CD1c-positive myeloid dendritic cell (primary cell): ENCODE data around the gene GID8.
"Not testable (repeated sequence)": the region's sequence is repeated elsewhere in the genome, so short reads cannot be mapped to it uniquely, and the experiment has no call there.

Source experiments
- DNase-seq: peaks from one replicate; pipeline ENCODE4 v3.0.0-alpha.2; 2016; ENCODE audit errors: extremely low spot score

The GID8 gene

GRCh38 chr20:62958388-62959100 lies 20.6 kb downstream of the GID8 start:
- no peak for DNase-seq

GRCh38 chr20:62959101-62959971 lies 21.4 kb downstream of the GID8 start:
- DNase-seq, result no peak

- DNase-seq, result no peak
Measured at GRCh38 chr20:62959998-62960436, 22.1 kb downstream of the GID8 start.

GRCh38 chr20:62960446-62961309 lies 22.7 kb downstream of the GID8 start:
- DNase-seq, result not testable (repeated sequence)

- no peak for DNase-seq
Measured at GRCh38 chr20:62961310-62961783, 23.4 kb downstream of the GID8 start.

- DNase-seq, result no peak
Measured at GRCh38 chr20:62961799-62962198, 23.9 kb downstream of the GID8 start.

GRCh38 chr20:62962221-62962879 lies 24.4 kb downstream of the GID8 start:
- no peak for DNase-seq

- DNase-seq, result no peak
Measured at GRCh38 chr20:62962891-62963613, 25.1 kb downstream of the GID8 start.

GRCh38 chr20:62963614-62964397 lies 25.9 kb downstream of the GID8 start:
- DNase-seq, result no peak

GRCh38 chr20:62964700-62965099 lies 26.8 kb downstream of the GID8 start:
- peak; percentile 49 for DNase-seq

- DNase-seq, result no peak
Measured at GRCh38 chr20:62965363-62965771, 27.4 kb downstream of the GID8 start.

GRCh38 chr20:62966212-62967148 lies 28.5 kb downstream of the GID8 start:
- DNase-seq, result no peak

GRCh38 chr20:62967149-62967501 lies 29.2 kb downstream of the GID8 start:
- no peak for DNase-seq

GRCh38 chr20:62967628-62968351 lies 29.8 kb downstream of the GID8 start:
- no peak for DNase-seq

- DNase-seq, result no peak
Measured at GRCh38 chr20:62968378-62969178, 30.6 kb downstream of the GID8 start.

- no peak for DNase-seq
Measured at GRCh38 chr20:62969179-62969760, 31.3 kb downstream of the GID8 start.

- no peak for DNase-seq
Measured at GRCh38 chr20:62969939-62970306, 32.0 kb downstream of the GID8 start.
